RWPE1 (cell line): ENCODE measurements around the gene LRP3.
"Not testable (repeated sequence)": the region's sequence is repeated elsewhere in the genome, so short reads cannot be mapped to it uniquely, and the experiment has no call there.

Source experiments
- CTCF ChIA-PET: fragments of 350-600 bp; sonication (Branson Sonifier 250); formaldehyde crosslinking; extraction: SDS; loops from one replicate; lab custom pipeline; 2021; lab: Yijun Ruan, JAX
- POLR2A ChIA-PET: fragments of 400-600 bp; formaldehyde crosslinking; extraction: SDS; loops from one replicate; lab custom pipeline; 2020; ENCODE audit warnings: antibody characterized with exemption; ENCODE audit not compliant: low non-redundant PET; lab: Yijun Ruan, JAX
- DNase-seq: peaks from one replicate; pipeline ENCODE4 v3.0.0; 2012; ENCODE audit warnings: low spot score
- H3K27ac ChIP-seq: fragments of 450-650 bp; 2 replicates; pipeline ENCODE4 v1.5.1; 2017
- TF ChIP-seq, protein P1 (sequence below): fragments of 450-650 bp; conservative IDR thresholded peaks from 2 replicates; pipeline ENCODE4 v1.5.1; 2017; ENCODE audit warnings: low read depth, mild to moderate bottlenecking

The LRP3 gene

DNA sequence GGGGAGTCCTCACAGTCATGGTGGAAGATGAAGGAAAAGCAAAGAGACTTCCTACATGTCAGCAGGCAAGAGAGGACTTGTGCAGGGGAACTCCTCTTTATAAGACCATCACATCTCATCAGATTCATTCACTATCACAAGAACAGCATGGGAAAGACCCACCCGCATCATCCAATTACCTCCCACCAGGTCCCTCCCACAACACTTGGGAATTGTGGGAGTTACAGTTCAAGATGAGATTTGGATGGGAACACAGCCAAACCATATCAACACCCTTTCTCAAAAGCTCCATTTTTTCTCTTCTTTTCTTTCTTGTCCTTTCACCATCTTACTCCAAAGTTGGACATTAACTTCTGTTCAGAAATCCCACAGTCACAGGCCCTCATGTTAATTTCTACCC lies 4.7 kb upstream of the LRP3 start:
- ChIA-PET POLR2A (no interaction called here), CTCF (interaction anchor here (0.5 to 0.6 kb wide), 2 partner anchors 76 to 289 kb away, joined by 3 to 5 read pairs; no protein-coding TSS in a partner anchor)
- no peak overlapping the region for H3K27ac ChIP-seq
- DNase-seq: no peak
- TF ChIP-seq, protein P1, sequence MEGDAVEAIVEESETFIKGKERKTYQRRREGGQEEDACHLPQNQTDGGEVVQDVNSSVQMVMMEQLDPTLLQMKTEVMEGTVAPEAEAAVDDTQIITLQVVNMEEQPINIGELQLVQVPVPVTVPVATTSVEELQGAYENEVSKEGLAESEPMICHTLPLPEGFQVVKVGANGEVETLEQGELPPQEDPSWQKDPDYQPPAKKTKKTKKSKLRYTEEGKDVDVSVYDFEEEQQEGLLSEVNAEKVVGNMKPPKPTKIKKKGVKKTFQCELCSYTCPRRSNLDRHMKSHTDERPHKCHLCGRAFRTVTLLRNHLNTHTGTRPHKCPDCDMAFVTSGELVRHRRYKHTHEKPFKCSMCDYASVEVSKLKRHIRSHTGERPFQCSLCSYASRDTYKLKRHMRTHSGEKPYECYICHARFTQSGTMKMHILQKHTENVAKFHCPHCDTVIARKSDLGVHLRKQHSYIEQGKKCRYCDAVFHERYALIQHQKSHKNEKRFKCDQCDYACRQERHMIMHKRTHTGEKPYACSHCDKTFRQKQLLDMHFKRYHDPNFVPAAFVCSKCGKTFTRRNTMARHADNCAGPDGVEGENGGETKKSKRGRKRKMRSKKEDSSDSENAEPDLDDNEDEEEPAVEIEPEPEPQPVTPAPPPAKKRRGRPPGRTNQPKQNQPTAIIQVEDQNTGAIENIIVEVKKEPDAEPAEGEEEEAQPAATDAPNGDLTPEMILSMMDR: no peak

- CTCF ChIA-PET, POLR2A ChIA-PET, DNase-seq, H3K27ac ChIP-seq: not testable (repeated sequence)
Measured at GRCh38 chr19:33191092-33191491, 3.0 kb upstream of the LRP3 start.

GRCh38 chr19:33191501-33191900 lies 2.6 kb upstream of the LRP3 start:
- no peak for DNase-seq
- TF ChIP-seq, protein P1: no peak
- CTCF ChIA-PET: no interaction called here

DNA sequence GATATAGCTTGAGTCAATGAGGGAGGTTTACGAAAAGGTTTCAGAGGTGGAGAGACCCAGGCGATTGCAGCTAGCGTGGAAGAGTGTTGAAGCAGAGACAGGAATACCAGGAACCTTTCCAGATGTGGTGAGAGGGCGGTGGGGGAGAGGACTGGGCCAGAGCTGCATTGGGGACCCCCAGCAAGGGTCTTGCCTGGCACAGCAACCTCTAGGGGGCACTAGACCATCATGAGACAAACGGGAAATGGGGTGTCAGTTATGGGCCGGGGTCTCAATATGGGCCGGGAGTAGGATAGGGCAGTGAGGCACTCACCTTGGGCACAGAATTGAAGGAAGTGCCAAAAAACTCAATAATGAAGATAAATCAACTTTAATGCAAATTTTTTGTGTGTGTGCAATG lies 2.1 kb upstream of the LRP3 start:
- CTCF ChIA-PET: no interaction called here

More at GRCh38 chr19:33191501-33191900, 2.6 kb upstream of the LRP3 start:
- POLR2A ChIA-PET: no interaction called here
- no peak overlapping the region for H3K27ac ChIP-seq

GRCh38 chr19:33193269-33193864 lies 763 bp upstream of the LRP3 start:
- CTCF ChIA-PET: interaction anchor here (0.6 kb wide), 1 partner anchor 48 kb away, joined by 4 read pairs; no protein-coding TSS in a partner anchor
- no peak overlapping the region for H3K27ac ChIP-seq
- TF ChIP-seq, protein P1: no peak
- DNase-seq: no peak
- POLR2A ChIA-PET: no interaction called here

More for the DNA sequence above, 2.1 kb upstream of the LRP3 start:
- TF ChIP-seq, protein P1: no peak
- DNase-seq: no peak
- H3K27ac ChIP-seq: no peak overlapping the region
- POLR2A ChIA-PET: no interaction called here

DNA sequence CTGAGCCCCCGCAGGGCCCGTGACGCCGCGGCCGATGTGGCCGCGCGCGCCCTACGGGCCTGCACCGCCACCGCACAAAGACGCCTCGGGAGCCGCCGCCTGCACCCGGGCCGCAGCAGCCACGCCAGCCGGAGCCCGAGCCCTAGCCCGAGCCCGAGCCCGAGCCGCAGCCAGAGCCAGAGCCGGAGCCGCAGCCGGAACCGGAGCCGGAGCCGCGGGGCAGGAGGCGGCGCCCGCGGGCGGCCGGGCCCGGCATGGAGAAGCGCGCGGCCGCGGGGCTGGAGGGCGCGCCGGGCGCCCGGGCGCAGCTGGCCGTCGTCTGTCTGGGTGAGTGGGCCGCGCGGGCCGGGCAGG lies 379 bp downstream of the LRP3 start:
- DNase-seq: no peak
- TF ChIP-seq, protein P1: no peak
- ChIA-PET POLR2A (interaction anchor here (0.7 kb wide), 1 partner anchor 188 kb away, joined by 3 read pairs; no protein-coding TSS in a partner anchor), CTCF (no interaction called here)
- H3K27ac ChIP-seq: no peak overlapping the region

- H3K27ac ChIP-seq: no peak overlapping the region
- no peak for DNase-seq
- POLR2A ChIA-PET: no interaction called here
- TF ChIP-seq, protein P1: no peak
- CTCF ChIA-PET: interaction anchor here (0.6 to 0.8 kb wide), 2 partner anchors 108 to 270 kb away, joined by 3 read pairs; no protein-coding TSS in a partner anchor
Measured at GRCh38 chr19:33194886-33195644, 935 bp downstream of the LRP3 start.
